Non-pigmented ciliary epithelial cell (primary cell): Measurements from ENCODE around the gene OR2F2.

ENCODE experiments used
- DNase-seq: peaks from one replicate; pipeline ENCODE4 v3.0.0-alpha.2; 2010; ENCODE audit warnings: low read depth

OR2F2 gene

DNA sequence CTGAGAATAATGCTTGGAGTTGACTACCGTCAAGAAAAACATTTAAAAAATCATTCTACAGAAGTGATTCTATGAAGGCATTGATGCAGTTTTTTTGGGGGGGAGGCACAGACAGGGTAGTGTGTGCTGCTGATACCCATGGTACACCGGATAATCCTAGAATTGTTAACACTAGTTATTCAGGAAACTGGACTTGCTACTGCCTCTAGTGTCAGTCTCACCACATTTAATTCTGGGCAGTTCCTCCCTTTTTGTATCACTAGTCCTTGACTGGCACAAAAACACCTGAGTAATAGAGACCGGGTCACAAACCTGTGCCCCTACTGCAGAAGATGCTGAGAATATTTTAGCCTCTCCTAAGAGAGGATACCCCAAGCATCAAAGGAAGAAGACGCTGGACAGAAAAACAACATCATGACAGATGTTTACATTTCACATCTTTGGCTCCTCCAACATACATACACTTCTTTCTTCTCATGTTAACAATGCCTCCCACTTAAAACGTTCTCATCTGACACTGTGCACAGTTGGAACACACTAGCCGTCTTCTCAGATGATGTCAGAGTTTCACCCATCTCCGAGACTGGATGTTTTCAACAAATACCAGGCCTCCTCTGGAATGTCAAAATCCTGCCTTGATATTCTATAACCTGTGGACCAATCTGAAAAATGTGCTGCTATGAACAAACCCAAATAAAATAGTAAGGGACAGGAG lies 19.9 kb upstream of the OR2F2 start:
- no peak for DNase-seq

DNA sequence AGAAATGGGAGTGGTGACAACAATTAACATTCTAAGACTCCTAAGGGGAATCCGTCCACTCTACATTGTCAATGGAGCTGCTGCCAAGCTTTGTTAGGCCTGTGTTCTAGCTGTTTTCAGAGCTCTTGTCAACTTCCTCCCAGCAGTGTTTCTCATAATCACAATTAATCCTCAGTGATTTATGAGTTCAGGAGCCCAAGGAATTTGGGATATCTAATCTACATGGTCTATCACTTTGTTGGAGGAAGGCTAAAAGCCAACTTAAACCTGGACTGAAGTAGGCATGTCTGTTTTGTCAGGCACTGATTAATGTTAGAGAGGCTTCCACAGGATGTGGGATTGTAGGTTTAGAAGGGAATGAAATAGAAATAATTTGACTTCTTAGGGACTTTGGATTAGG lies 10.2 kb upstream of the OR2F2 start:
- no peak for DNase-seq

GRCh38 chr7:143929224-143929920 lies 5.7 kb upstream of the OR2F2 start:
- DNase-seq, result no peak

GRCh38 chr7:143931739-143932138 lies 3.3 kb upstream of the OR2F2 start:
- no peak for DNase-seq

GRCh38 chr7:143936087-143937009 lies 1.3 kb downstream of the OR2F2 start:
- DNase-seq, result peak; percentile 69

- DNase-seq, result no peak
These were observed 3.6 kb downstream of the OR2F2 start for GRCh38 chr7:143938379-143939243.

- no peak for DNase-seq
These were observed 10.4 kb downstream of the OR2F2 start for GRCh38 chr7:143945423-143945822.

DNA sequence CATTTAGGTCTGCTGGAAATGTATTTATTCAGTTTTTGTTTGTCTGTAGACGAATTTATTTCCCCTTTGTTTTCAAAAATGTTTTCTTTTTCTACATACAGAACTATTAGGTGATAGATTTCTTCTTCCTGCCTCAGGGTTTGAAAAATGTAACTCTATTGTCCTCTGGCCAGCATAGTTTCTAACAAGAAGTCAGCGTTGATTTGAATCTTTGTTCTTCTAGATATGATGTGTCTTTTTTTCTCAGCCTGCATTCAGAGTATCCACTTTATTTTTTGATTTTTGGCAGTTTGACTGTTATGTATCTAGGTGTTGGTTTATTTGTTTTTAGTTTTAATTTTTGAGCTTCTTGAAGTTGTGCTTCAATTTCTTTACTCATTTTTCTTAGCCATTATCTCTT lies 12.1 kb downstream of the OR2F2 start:
- DNase-seq, result no peak

DNA sequence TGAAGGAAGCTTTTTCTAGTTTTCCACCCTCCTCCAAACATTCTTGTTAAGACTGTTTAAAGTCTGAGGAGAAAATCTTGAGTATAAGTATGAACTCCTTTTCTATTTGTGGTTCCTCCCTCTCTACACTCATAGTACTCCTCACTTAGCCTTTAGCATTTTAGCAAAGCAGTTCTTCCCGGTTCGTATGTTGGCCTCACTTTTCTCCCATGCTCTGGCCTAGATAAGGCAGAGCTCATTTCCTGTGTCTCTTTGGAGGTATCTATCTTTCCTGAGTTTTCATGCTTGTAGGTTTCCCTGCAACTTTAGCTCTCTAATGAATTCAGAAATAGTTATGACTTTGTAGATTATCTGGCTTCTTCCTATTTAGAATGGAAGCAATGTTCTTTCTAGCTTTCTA lies 13.7 kb downstream of the OR2F2 start:
- no peak for DNase-seq

- no peak for DNase-seq
These were observed 18.4 kb downstream of the OR2F2 start for GRCh38 chr7:143953421-143953820.

- no peak for DNase-seq
These were observed 19.1 kb downstream of the OR2F2 start for GRCh38 chr7:143954135-143954534.

- DNase-seq, result no peak
These were observed 19.5 kb downstream of the OR2F2 start, which contains the start of gene OR2F1 for GRCh38 chr7:143954544-143954943. Gene OR2F1 (plus strand): TSS chr7:143954844. CDS start chr7:143959971, 5,127 bp downstream.

DNA sequence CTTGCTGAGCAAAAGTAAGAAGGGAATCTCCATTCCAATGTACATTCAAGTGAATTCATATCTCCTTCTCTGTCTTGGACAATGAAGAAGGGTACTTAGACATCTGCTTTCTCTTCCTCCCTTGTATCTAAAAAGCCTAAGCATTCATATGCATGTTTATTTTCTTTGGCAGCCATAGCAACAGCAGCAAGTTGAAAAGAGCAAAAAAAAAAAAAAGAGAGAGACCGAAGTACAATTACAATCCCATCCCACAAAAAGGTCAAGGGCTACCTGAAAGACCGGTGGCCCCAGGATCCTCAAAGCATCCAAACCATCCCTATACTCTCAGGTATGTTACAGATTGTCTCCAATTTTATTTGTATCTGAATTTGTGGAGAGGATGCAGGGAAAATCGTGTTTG lies 23.7 kb downstream of the OR2F2 start:
- no peak for DNase-seq

- no peak for DNase-seq
These were observed 26.0 kb downstream of the OR2F2 start for GRCh38 chr7:143960813-143961610.

GRCh38 chr7:143965280-143965679 lies 30.2 kb downstream of the OR2F2 start:
- DNase-seq, result no peak

DNA sequence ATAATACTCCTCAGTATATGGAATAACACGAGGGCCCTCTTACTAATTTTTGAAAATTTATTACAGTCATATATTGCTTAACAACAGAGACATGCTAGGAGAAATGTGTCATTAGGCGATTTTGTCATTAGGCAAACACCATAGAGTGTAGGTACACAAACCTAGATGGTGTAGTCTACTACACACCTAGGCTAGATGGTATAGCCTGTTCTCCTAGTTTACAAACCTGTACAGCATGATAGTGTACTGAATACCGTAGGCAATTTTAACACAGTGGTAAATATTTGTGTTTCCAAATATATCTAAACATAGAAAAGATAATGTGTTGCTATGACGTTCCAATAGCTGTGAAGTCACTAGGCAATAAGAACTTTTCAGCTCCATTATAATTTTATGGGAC lies 32.4 kb downstream of the OR2F2 start:
- no peak for DNase-seq

GRCh38 chr7:143973870-143974416 lies 38.9 kb downstream of the OR2F2 start:
- no peak for DNase-seq

- no peak for DNase-seq
These were observed 39.4 kb downstream of the OR2F2 start for GRCh38 chr7:143974459-143974858.

- no peak for DNase-seq
These were observed 40.6 kb downstream of the OR2F2 start for GRCh38 chr7:143975617-143976016.

DNA sequence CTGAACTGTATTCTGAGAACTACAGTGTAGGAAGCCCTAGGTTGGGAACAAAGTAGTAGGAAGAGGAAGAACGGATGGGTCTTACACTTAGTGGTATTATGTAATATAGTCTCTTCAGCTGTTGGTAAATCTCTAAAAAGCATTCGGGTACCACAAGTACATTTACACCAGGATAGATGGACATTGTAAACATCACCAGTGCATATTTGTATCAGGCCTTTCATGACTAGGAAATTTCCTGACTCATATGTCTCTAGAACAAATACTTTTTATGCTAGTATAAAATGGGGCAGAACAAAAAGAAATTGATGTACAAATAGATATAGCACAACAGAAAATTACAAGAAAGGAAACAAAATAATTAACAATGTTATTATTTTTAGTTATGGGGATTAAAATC lies 43.6 kb downstream of the OR2F2 start:
- DNase-seq, result no peak
